UCSD-AML1 (cell line): ENCODE data around the gene LTBP3.

Experiments used
- DNase-seq: peaks from one replicate; lab custom pipeline; 2025; ENCODE audit not compliant: unreplicated experiment; lab: John Stamatoyannopoulos, UW

LTBP3 gene

DNA sequence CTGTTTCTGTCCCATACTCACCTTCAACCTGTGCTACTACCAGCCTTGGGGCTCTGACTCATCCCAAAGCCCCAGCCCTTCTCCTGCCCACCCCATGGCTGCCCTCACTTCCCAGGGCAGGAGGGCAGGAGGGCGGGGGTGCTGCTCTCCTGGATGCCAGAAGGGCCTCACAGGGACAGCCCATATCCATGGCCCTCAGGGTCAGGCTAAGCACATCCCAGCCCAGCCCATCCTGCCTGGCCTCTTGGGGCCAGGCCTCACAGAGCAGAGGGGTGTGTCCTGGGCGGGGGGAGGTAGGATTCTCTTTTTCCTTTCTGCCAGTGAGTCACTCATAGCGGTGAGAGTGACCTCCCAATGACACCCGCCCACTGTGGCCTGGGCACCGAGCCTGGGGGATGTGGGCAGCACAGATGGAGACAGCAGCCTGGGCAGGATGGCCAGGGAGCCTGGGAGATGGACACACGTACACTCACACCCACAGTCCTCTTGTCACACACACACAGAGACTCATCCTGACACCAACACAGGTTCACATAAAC, 2.4 kb downstream of the LTBP3 start:
- DNase-seq = peak; percentile 58

GRCh38 chr11:65554842-65555430, 3.2 kb downstream of the LTBP3 start:
- no peak for DNase-seq

DNA sequence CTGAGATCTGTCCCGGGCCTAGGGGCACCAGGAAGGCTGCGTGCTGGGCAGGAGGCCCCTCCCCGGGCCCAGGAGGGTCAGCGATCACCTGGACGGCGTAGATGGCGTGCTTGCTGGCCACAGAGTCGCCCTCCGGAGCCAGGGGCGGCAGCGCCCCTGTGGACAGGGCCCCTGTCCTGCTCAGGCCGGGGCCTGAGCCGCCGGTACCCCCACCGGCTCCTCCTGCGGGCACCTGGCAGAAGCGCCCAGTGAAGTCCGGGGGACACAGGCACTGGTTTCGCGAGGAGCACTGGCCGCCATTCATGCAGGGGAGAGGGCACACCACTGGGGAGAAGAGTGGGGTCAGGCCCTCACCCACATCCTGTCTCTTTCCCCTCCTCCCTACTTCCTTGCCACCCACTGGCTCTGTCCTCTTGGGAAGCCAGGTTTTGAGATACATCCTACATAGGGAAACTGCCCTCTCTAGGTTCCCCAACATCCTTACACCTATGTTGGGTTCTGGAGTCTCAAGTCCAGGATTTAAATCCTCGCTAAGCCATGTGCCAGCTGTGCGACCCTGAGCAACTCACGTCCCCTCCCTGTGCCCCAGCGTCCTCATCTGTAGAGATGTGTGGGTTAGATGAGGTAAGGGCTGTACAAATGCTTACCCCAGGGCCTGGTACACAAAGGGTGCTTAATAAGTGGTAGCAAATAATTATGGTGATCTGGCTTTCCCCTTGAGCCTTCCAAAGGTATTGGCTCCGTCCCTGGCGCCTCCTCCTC, 3.9 kb downstream of the LTBP3 start:
- no peak for DNase-seq

GRCh38 chr11:65553301-65554001, 4.7 kb downstream of the LTBP3 start:
- DNase-seq = peak; percentile 75

DNA sequence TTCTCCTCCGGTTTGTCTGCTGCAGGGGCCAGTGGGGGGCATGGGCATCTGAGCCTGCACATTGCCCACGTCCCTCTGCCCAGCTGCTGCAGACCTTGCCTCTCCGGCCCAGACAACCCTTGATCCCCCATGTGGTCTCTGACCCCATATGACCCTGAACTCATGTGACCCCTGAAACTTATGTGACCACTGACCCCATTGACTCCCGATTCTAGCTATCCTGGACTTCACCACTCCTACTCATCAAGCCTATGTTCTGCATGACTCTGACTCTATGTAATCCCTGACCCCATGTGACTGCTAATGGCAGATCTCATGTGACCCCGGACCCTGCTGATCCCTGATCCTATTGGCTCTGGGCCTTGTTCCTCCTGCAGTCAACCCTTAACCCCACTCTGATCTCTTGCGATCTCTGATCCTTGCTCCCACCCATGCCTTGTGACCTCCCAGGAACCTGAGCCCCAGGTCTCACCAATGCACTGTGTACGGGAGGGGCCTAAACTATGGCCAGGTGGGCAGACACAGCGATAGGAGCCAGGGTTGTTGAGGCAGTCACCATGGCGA, 5.7 kb downstream of the LTBP3 start:
- no peak for DNase-seq

DNA sequence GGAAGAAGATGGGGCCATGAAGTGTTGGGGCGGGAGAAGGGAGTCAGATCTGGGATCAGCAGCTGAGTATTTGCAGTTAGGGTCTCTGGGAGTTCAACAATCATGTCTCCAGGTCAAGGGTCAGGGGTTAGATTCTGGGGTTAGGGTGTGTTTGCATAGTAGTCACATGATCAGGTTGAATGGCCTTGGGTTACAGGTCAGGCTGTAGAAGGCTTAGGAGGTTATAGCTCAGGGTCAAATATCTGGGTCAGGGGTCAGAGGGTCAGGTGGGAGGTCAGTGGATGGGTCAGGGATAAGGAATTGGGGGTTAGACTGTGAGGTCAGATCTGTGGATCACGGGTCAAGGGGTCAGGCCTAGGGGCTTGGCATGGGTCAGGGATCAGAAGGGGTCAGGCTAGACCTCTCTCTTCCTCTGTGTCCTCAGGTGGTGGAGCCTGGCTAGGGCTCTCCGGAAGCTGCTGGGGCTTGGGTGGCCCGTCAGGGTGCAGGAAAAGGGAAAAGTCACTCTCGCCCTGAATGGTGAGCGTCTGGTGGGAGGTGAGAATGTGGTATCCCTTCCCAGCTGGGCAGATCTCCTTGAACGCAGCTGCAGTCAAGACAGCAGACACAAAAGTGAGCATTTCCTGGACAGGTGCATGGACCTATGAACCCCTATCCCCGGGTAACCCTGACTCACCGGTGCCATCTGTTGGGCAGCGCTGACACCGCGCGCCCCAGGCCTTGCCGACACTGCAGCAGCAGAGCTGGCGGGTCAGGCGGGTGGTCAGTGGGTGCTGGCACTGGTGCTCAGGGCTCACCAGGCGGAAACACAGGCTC, 6.4 kb downstream of the LTBP3 start:
- DNase-seq = peak; percentile 67

DNA sequence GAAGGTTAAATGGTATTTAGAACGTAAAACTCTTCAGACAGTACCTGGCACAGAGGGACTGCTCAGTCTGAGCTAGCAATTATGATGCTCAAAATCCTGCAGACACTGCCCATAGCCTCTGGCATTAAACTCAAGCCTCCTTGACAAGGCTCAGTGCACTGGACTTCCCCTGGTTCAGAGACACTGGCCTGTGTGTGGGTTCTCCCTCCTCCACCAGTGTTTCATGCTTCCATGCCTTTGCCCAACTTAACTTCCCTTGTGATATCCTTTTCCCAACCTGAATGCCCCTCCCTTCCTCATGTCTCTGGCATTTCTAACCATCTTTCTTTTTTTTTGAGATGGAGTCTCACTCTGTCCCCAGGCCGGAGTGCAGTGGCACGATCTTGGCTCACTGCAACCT, 9.1 kb downstream of the LTBP3 start:
- DNase-seq = no peak

DNA sequence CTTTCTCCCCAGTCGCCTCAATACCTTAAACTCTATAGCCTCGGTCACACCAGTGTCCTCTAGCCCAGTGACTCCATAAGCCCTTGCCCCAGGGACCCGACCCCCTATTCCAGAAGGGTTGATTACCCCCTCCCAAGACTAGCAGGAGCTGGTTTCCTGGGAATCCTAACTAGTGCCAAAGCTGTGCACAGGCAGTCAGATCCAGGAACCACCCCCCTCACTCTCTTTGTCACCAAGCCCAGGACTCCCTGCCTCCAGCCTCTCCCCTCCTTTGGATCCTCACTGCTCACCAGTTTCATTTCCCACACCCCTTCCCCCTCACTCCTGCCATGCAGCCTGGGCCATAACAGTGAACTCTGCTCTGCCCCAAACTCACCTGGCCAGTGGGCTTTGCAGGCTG, 9.8 kb downstream of the LTBP3 start:
- DNase-seq = no peak

- no peak for DNase-seq
Measured at GRCh38 chr11:65547446-65548125, 10.6 kb downstream of the LTBP3 start.

- peak; percentile 87 for DNase-seq
Measured at GRCh38 chr11:65546217-65546958, 11.8 kb downstream of the LTBP3 start.

- DNase-seq = no peak
Measured at GRCh38 chr11:65545853-65546216, 12.3 kb downstream of the LTBP3 start.

DNA sequence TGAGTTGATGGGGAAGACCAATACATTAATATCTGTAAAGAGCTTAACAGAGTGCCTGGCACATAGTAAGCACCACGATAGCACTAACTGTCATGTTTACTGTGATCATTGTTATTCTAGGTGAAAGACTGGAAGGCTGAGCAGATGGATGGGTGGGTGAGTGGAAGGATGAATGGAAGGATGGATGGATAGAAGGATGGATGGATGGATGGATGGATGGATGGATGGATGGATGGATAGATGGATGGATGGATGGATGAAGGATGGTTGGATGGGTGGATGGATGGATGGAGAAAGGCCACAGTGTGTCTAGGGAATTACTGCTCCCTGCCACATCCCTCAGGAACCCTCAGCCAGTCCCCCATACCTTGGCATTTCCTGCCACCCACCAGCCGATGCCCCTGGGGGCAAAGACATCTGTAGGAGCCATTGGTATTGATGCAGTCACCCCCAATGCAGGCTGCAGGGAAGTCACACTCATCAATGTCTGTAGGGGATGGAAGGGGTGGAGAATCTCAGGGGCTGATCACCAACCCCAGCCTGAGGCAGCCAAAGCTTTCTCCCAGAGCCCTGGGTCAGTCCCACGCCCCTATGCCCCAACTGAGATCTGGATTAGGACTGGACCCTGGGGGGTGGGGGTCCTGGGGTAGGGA, 15.3 kb downstream of the LTBP3 start:
- no peak for DNase-seq

DNA sequence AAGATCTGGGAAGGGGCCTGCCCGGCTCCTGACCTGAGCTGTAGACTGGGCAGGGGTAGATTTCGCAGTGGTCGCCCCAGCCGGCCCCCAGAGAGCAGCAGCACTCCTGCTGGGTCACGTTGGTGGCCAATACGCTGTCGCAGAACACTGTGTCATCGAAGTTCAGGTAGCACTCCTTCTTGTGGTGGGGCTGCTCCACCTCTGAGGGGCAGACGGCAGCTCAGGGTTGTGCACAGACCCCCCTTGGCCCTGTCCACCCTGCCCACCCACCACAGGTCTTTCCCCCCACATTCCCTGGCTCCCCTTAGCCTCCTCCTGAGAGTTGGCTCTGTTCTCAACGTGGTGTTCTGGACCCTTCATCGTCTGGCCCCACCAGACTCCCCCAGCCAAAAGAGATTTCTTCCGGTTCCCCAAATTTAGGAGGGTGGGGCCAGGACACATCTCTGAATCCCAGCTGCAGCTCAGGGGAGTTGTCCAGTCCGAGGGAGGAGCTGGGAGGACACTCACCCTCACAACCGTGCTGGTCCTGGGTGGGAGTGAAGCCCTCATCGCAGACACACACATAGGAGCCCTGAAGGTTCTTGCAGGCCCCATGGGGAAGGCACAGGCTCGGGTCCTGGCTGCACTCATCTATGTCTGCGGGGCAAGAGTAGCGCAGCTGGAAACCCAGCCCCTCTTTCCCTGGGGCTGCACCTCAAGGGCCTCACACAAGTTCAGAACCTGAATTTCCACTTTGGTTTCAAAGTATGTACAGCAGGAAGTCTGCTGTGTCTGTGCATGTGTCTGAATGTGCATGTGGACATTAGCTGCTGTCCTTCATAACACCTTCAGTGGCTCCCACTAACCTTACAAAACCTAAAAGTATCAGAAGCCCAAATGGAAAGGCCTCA, 16.8 kb downstream of the LTBP3 start:
- no peak for DNase-seq

- DNase-seq = peak; percentile 87
Measured at GRCh38 chr11:65540290-65541092, 17.7 kb downstream of the LTBP3 start.

DNA sequence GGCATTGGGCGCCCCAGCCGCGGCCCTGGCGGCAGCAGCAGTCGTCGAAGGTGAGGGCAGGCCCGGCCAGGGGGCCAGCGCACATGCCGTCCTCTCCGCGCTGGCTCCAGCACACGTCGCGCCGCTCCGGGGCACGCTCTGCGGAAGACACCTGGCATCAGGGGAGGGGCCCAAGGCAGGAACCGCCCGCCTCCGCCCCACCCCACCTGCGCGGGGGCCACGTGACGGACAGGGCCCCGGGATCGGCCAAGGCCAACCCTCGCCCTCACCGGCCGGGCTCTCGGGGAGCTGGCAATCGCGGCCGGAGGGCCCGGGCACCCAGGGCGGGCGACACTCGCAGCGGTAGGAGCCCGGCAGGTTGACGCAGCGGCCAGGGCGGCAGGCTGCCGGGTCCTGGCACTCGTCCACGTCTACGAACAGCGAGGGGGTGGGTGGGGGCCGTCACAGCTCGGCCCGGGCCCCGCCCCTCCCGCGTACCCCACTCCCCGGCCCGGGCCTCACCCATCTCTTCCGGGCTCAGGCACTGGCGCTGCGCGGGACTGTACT, 18.3 kb downstream of the LTBP3 start:
- no peak for DNase-seq

DNA sequence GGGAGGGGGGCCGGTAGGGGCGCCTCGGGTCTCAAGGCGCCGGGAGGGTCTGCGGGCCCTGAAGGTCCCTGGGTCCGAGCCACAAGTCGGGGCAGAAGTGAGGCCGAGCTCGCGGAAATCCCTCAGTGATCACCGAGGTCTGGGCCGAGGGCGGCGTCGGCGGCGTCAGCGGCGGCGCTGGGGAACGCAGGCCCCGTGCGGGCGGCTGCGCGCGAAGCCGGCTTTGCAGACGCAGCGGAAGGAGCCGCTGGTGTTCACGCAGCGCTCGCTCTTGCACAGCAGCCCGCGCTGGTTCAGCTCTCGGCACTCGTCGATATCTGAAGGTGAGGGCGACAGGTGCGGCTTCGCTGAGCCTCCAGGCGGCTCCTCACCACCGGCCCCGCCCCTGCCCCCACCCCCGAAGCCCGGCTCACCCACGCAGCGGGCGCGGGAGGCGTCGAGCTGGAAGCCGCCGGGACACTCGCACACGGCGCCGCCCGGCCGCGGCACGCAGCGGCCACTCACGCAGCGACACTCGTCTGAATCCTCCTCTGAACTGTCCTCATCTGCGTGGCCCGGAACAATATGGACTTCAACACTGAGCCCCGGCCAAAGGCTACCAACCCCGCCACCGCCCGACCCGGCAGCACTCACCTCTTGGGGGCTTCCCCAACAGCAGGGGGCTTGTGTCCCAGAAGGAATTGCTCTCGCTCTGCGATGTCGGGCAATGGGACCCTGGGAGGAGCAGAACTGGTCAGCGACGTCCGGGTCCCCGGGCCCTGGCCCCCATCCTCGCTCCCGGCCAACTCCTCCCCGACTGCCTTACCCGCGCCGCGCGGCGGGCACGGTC, 19.0 kb downstream of the LTBP3 start:
- no peak for DNase-seq
